ENCODE data around the gene COMMD1.
A peak's percentile ranks its signal among the peaks of the same experiment; 100 is the strongest.

The COMMD1 gene

DNA sequence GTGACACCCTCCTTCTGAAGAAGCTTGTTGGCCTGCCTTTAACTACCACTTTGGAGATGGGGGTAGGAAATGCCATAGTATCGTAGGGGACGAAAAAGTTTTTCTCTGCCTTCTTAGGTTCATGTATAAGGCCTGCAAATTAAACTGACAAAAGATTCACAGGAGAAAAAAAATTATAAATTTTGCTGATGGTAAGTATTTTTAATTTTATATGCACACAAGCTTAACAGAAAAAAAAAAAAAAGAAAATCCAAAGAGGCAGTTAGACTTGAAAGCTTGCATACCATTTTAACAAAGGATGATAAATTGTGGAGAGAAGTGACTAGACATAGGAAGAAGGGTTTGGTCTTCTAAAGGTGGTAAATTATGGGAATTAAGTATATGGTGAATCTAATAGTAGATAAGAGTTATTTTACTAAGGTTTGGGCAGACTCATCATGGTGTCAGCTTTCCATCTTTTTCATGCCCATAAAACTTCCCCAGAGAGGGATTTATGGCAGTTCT lies 227.9 kb downstream of the COMMD1 start:
- Histone ChIP-seq H3K27ac (ENCODE audit: low read depth, low read length) (no peak overlapping the region), H3K4me3 (ENCODE audit: low read length) (no peak overlapping the region), H3K79me2 (ENCODE audit: control insufficient read depth, low read length) (peaks cover 3% of the 10 kb centered on the region; the same call in 1 of the 2 replicates)

DNA sequence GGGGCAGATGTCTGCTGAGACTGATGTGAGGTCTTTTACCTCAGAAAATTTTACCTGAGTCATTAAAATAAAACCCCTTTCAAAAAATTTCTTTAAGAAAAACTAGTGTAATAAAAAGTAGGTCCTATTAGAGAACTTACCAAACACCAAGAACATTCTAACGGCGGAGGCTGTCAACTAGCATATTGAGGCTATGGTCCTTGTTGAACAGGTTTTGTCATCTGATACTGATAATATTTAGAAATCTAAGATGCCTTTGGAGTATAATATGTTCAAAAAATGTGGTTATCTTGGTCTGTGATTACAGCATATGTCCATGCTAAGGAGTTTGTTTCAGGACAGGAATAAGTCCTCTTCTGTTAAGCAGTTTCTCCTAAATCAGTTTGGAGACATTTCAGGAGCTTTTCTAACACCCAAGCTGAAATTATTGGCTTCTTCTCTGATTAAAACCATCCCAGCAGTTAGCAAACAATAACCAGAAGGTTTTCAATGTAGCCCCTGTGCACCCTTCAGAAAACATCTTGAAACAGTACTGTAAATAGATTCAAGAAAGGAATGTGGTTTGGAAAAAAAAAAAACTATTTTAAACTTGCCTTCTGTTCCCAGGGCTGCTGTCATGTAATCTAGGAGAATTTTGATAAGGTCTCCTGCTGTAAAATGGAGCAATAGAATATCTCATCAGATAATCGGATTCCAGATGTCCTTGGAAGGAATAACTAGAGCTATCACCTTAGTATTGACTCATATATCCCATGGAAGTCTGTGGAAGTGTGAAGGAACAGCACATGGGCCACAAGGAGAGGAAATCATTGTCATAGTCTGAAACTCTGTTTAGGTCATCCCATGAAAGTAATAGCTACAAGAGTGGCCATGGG lies 231.7 kb downstream of the COMMD1 start:
- peaks cover 42% of the 10 kb centered on the region for H3K4me1 ChIP-seq (ENCODE audit: control insufficient read depth, low read length)
- no peaks in the 10 kb centered on the region for H3F3A ChIP-seq (ENCODE audit: control insufficient read depth, insufficient read depth)
- no peaks in the 10 kb centered on the region for H4K20me1 ChIP-seq (ENCODE audit: control insufficient read depth, insufficient read depth, low read depth, low read length)
- no peaks in the 10 kb centered on the region for H3K27me3 ChIP-seq (ENCODE audit: control insufficient read depth, low read length)
- H3K4me2 ChIP-seq (ENCODE audit: low read length) = no peak overlapping the region
- H3K79me2 ChIP-seq (ENCODE audit: control insufficient read depth, low read length) = no peaks in the 10 kb centered on the region
- H3K9me3 ChIP-seq (ENCODE audit: control insufficient read depth, insufficient read depth, low read length) = no peaks in the 10 kb centered on the region
- H3K4me3 ChIP-seq (ENCODE audit: low read length) = no peak overlapping the region
- no peak for TF ChIP-seq EZH2phosphoT487 (IDR thresholded peaks at IDR 0.05; ENCODE audit: borderline replicate concordance, low read length)
- TF ChIP-seq, protein P1, sequence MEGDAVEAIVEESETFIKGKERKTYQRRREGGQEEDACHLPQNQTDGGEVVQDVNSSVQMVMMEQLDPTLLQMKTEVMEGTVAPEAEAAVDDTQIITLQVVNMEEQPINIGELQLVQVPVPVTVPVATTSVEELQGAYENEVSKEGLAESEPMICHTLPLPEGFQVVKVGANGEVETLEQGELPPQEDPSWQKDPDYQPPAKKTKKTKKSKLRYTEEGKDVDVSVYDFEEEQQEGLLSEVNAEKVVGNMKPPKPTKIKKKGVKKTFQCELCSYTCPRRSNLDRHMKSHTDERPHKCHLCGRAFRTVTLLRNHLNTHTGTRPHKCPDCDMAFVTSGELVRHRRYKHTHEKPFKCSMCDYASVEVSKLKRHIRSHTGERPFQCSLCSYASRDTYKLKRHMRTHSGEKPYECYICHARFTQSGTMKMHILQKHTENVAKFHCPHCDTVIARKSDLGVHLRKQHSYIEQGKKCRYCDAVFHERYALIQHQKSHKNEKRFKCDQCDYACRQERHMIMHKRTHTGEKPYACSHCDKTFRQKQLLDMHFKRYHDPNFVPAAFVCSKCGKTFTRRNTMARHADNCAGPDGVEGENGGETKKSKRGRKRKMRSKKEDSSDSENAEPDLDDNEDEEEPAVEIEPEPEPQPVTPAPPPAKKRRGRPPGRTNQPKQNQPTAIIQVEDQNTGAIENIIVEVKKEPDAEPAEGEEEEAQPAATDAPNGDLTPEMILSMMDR (IDR thresholded peaks at IDR 0.05; ENCODE audit: low read depth, low read length, poor library complexity, severe bottlenecking) = no peak
- H3K27ac ChIP-seq (ENCODE audit: low read depth, low read length) = no peak overlapping the region
- H3K36me3 ChIP-seq (ENCODE audit: control insufficient read depth, low read length) = no peaks in the 10 kb centered on the region; the same call in 1 of the 2 replicates
- no peaks in the 10 kb centered on the region for H3K9me2 ChIP-seq (replicated peaks; ENCODE audit: control insufficient read depth, low read length)

More for the DNA sequence above, 227.9 kb downstream of the COMMD1 start:
- Histone ChIP-seq H3K9me3 (ENCODE audit: control insufficient read depth, insufficient read depth, low read length) (no peaks in the 10 kb centered on the region), H3K9me2 (replicated peaks; ENCODE audit: control insufficient read depth, low read length) (no peaks in the 10 kb centered on the region), H3K4me1 (ENCODE audit: control insufficient read depth, low read length) (peaks cover 47% of the 10 kb centered on the region), H3K36me3 (ENCODE audit: control insufficient read depth, low read length) (no peaks in the 10 kb centered on the region), H3K27me3 (ENCODE audit: control insufficient read depth, low read length) (no peaks in the 10 kb centered on the region), H3F3A (ENCODE audit: control insufficient read depth, insufficient read depth) (peaks cover 11% of the 10 kb centered on the region; the same call in 1 of the 2 replicates), H3K4me2 (ENCODE audit: low read length) (no peak overlapping the region), H4K20me1 (ENCODE audit: control insufficient read depth, insufficient read depth, low read depth, low read length) (no peaks in the 10 kb centered on the region)
- no peak for TF ChIP-seq EZH2phosphoT487 (IDR thresholded peaks at IDR 0.05; ENCODE audit: borderline replicate concordance, low read length)
- TF ChIP-seq, protein P1 (IDR thresholded peaks at IDR 0.05; ENCODE audit: low read depth, low read length, poor library complexity, severe bottlenecking) = no peak

DNA sequence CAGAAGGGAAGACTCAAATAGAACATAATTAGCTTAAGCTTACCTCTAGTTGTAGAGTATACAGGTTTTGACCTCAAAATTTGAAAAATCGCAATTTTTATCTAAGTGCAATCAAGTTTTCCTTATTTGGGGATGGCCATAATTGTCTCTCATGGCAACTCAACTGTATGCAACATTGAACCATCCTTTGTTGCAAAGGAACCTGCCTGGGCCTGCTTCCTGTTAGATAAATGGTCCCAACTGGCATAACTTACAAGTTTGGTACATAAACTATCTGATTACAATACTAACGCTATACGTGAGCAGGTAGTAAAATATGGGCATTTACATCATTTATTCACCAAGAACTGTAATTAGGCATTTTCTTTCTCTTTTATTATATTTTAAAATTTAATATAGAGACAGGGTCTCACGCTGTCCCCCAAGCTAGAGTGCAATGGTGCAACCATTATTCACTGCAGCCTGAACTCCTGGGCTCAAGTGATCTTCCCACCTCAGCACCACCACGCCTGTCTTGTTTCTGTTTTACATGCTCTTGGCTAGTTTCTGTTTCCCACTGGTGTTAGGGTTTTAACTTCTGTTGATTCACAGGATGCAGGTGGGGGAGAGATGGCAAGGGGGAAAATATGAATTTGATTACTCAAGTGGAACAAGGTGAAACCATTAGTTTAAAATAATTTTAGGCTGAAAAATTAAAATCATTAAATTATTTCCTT lies 235.1 kb downstream of the COMMD1 start:
- Histone ChIP-seq H3K79me2 (ENCODE audit: control insufficient read depth, low read length) (no peaks in the 10 kb centered on the region), H3K36me3 (ENCODE audit: control insufficient read depth, low read length) (no peaks in the 10 kb centered on the region; the same call in 1 of the 2 replicates), H3K4me3 (ENCODE audit: low read length) (peak overlapping the region; percentile 15; the same call in 1 of the 2 replicates), H3K27me3 (ENCODE audit: control insufficient read depth, low read length) (no peaks in the 10 kb centered on the region), H4K20me1 (ENCODE audit: control insufficient read depth, insufficient read depth, low read depth, low read length) (no peaks in the 10 kb centered on the region), H3K9me3 (ENCODE audit: control insufficient read depth, insufficient read depth, low read length) (no peaks in the 10 kb centered on the region), H3K4me2 (ENCODE audit: low read length) (peak overlapping the region; percentile 32), H3K9me2 (replicated peaks; ENCODE audit: control insufficient read depth, low read length) (no peaks in the 10 kb centered on the region), H3K27ac (ENCODE audit: low read depth, low read length) (peak overlapping the region; percentile 26), H3K4me1 (ENCODE audit: control insufficient read depth, low read length) (peaks cover 54% of the 10 kb centered on the region), H3F3A (ENCODE audit: control insufficient read depth, insufficient read depth) (no peaks in the 10 kb centered on the region)
- TF ChIP-seq, protein P1 (IDR thresholded peaks at IDR 0.05; ENCODE audit: low read depth, low read length, poor library complexity, severe bottlenecking) = no peak
- no peak for TF ChIP-seq EZH2phosphoT487 (IDR thresholded peaks at IDR 0.05; ENCODE audit: borderline replicate concordance, low read length)

All from DOHH2 (cell line).